SU-DHL-6 (cell line): ENCODE measurements around the gene LPAR1.

ENCODE experiments used
- H2AFZ ChIP-seq: fragments of 200-600 bp; sonication (generic); 2 replicates; pipeline ENCODE4 v1.6.1; 2014; ENCODE audit warnings: low read depth, mild to moderate bottlenecking, moderate library complexity, mixed read lengths, antibody characterized with exemption, low read length; ENCODE audit not compliant: severe bottlenecking
- H3F3A ChIP-seq: fragments of 200-600 bp; shearing (Covaris generic); 2 replicates; pipeline ENCODE4 v1.6.0; 2016; ENCODE audit warnings: antibody characterized with exemption, mild to moderate bottlenecking; ENCODE audit not compliant: insufficient read depth
- H3K27ac ChIP-seq: fragments of 200-600 bp; sonication (generic); 2 replicates; pipeline ENCODE4 v1.5.1; 2016; ENCODE audit warnings: low read depth, mild to moderate bottlenecking, low read length, moderate library complexity, mixed read lengths
- H3K27me3 ChIP-seq: fragments of 200-600 bp; sonication (generic), shearing (Covaris generic); 2 replicates; pipeline ENCODE4 v1.6.0; 2014; ENCODE audit warnings: mild to moderate bottlenecking, low read length
- H3K36me3 ChIP-seq: fragments of 200-600 bp; sonication (generic); 2 replicates; pipeline ENCODE4 v1.6.1; 2014; ENCODE audit warnings: mild to moderate bottlenecking, low read length, mixed read lengths
- H3K4me2 ChIP-seq: fragments of 300-600, 200-600 bp; shearing (Covaris generic), sonication (generic); 2 replicates; pipeline ENCODE4 v1.6.0; 2014; ENCODE audit warnings: low read length, low read depth, mild to moderate bottlenecking; ENCODE audit not compliant: poor library complexity, severe bottlenecking
- H3K4me3 ChIP-seq: fragments of 200-600 bp; sonication (generic); 2 replicates; pipeline ENCODE4 v1.5.1; 2014; ENCODE audit warnings: antibody characterized with exemption, low read length, mild to moderate bottlenecking, mixed read lengths; ENCODE audit not compliant: insufficient read depth, poor library complexity, severe bottlenecking
- H3K79me2 ChIP-seq: fragments of 200-600 bp; sonication (generic); 2 replicates; pipeline ENCODE4 v1.6.1; 2014; ENCODE audit warnings: mild to moderate bottlenecking, low read length, moderate library complexity; ENCODE audit not compliant: insufficient read depth
- H3K9ac ChIP-seq: fragments of 200-600 bp; sonication (generic); 2 replicates; pipeline ENCODE4 v1.7.0; 2014; ENCODE audit warnings: mild to moderate bottlenecking, low read length
- H3K9me2 ChIP-seq: fragments of 200-600 bp; sonication (generic); replicated peaks from 2 replicates; pipeline ENCODE4 v1.6.1; 2014; ENCODE audit warnings: low read length; ENCODE audit not compliant: insufficient read depth
- H3K9me3 ChIP-seq: fragments of 200-600 bp; sonication (generic); 2 replicates; pipeline ENCODE4 v1.6.1; 2014; ENCODE audit warnings: low read length, mixed read lengths; ENCODE audit not compliant: insufficient read depth
- H4K20me1 ChIP-seq: fragments of 200-600 bp; sonication (generic); 2 replicates; pipeline ENCODE4 v1.6.1; 2014; ENCODE audit warnings: low read depth, mild to moderate bottlenecking, antibody characterized with exemption, low read length, moderate library complexity, mixed read lengths
- EZH2phosphoT487 ChIP-seq: fragments of 200-600 bp; sonication (generic), shearing (Covaris generic); conservative IDR thresholded peaks from 2 replicates; pipeline ENCODE4 v1.6.1; 2018; ENCODE audit warnings: mild to moderate bottlenecking, antibody characterized with exemption, low read length, moderate library complexity, mixed read lengths
- TF ChIP-seq, protein P1 (sequence below): fragments of 200-600 bp; sonication (generic); IDR thresholded peaks from one replicate; pipeline ENCODE4 v1.5.1; 2017; ENCODE audit warnings: antibody characterized with exemption, mild to moderate bottlenecking, low read length, moderate library complexity; ENCODE audit not compliant: insufficient read depth, poor library complexity, severe bottlenecking

The LPAR1 gene

DNA sequence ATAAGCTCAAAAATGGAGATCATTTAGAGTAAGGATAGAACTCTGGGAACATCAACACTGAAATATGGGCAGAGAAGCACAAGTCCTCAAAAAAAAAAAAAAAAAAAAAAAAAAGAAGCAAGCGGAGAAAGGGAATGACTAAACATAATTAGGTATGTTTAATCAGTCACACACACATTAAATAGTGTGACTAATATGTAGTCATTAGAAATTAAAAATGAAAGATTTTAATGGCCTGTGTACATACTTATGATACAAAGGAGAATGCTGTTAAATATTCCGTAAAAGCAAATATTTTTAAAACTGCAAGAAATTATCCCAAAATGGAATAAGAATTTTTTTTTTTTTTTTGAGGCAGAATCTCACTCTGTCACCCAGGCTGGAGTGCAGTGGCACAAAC is 10.5 kb downstream of the LPAR1 start:
- H3K9me3 ChIP-seq = no peaks in the 10 kb centered on the region
- H2AFZ ChIP-seq = no peak overlapping the region
- H3K27me3 ChIP-seq = no peaks in the 10 kb centered on the region
- H3K9ac ChIP-seq = no peak overlapping the region
- no peaks in the 10 kb centered on the region for H3K9me2 ChIP-seq
- no peaks in the 10 kb centered on the region for H4K20me1 ChIP-seq
- no peak overlapping the region for H3K4me2 ChIP-seq
- H3F3A ChIP-seq = no peaks in the 10 kb centered on the region
- H3K36me3 ChIP-seq = no peaks in the 10 kb centered on the region
- no peak overlapping the region for H3K4me3 ChIP-seq
- H3K27ac ChIP-seq = no peak overlapping the region
- H3K79me2 ChIP-seq = no peaks in the 10 kb centered on the region
- TF ChIP-seq EZH2phosphoT487 = no peak
- TF ChIP-seq, protein P1, sequence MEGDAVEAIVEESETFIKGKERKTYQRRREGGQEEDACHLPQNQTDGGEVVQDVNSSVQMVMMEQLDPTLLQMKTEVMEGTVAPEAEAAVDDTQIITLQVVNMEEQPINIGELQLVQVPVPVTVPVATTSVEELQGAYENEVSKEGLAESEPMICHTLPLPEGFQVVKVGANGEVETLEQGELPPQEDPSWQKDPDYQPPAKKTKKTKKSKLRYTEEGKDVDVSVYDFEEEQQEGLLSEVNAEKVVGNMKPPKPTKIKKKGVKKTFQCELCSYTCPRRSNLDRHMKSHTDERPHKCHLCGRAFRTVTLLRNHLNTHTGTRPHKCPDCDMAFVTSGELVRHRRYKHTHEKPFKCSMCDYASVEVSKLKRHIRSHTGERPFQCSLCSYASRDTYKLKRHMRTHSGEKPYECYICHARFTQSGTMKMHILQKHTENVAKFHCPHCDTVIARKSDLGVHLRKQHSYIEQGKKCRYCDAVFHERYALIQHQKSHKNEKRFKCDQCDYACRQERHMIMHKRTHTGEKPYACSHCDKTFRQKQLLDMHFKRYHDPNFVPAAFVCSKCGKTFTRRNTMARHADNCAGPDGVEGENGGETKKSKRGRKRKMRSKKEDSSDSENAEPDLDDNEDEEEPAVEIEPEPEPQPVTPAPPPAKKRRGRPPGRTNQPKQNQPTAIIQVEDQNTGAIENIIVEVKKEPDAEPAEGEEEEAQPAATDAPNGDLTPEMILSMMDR = no peak

DNA sequence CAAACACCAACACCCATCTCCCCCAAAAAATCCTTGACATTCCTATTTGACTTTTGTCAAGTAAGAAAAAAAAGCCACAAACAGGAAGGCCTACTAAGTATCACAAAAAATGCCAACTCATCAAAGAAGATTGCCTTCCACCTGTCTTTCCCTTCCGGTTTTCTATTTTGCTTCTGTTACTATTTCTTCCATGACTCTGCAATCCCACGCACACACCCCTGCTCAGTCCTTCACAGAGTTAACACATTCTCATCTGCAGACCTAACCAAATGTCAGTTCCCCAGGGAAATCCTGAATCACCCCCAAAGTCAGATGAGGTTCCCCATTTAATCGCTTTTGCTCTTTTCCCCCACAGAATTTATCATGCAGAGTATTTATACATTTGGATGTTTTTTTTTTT is 15.1 kb downstream of the LPAR1 start:
- no peaks in the 10 kb centered on the region for H3F3A ChIP-seq
- no peaks in the 10 kb centered on the region for H3K27me3 ChIP-seq
- H3K36me3 ChIP-seq = no peaks in the 10 kb centered on the region
- H3K79me2 ChIP-seq = no peaks in the 10 kb centered on the region
- H4K20me1 ChIP-seq = no peaks in the 10 kb centered on the region
- H3K27ac ChIP-seq = no peak overlapping the region
- no peak overlapping the region for H3K4me3 ChIP-seq
- H3K9me2 ChIP-seq = no peaks in the 10 kb centered on the region
- H3K4me2 ChIP-seq = no peak overlapping the region
- no peak overlapping the region for H3K9ac ChIP-seq
- no peaks in the 10 kb centered on the region for H3K9me3 ChIP-seq
- no peak overlapping the region for H2AFZ ChIP-seq
- TF ChIP-seq EZH2phosphoT487 = no peak
- TF ChIP-seq, protein P1 = no peak

DNA sequence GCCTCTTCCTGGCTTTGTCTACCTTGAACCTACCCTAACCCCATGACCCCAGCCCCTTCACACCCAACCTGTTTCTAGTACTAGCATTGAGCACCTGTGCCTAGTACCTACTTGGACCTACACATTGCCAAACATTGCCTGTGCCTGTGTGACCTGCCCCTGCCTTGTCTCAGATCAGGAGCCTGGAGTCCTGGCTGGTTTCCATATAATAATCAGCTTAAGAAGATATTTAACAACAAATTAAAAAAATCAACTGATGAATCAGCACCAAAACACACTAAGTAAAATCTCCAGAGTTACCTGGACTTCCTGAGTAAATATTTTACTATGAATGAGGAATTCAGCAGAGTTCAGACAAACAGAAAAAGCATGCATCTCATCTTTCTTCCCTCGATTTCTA is 17.7 kb downstream of the LPAR1 start:
- Histone ChIP-seq H3K79me2 (no peaks in the 10 kb centered on the region), H3K4me2 (no peak overlapping the region), H3K9ac (no peak overlapping the region), H3K36me3 (no peaks in the 10 kb centered on the region), H3K27ac (no peak overlapping the region), H3K4me3 (no peak overlapping the region), H3F3A (no peaks in the 10 kb centered on the region), H3K27me3 (no peaks in the 10 kb centered on the region), H4K20me1 (no peaks in the 10 kb centered on the region), H2AFZ (no peak overlapping the region), H3K9me3 (no peaks in the 10 kb centered on the region), H3K9me2 (no peaks in the 10 kb centered on the region)
- TF ChIP-seq EZH2phosphoT487 = no peak
- TF ChIP-seq, protein P1 = no peak
